ENCODE measurements around the gene KRT3. TPM values are rescaled to one million over a fixed set of nuclear protein-coding genes. Genes with fewer than 3 reads are reported as not detected.

Gene KRT3
- total RNA-seq, 1 experiment from 2014 or later: not detected

DNA sequence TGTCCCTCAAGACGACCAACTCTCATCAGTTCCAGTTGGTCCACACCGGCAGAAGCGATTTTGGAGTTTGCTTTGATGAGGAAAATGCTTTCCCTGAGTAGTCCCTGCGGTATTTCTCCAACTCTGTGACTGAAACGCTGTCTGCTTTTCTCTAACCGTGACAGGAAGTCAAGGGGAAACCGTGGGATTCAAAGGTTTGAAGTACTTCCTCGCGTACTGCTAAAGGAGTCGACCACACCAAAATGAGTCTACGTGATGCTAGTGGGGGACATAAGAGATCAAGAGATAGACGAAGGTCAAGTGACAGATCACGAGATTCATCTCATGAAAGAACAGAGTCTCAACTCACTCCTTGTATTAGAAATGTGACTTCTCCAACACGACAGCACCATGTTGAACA lies 47.3 kb downstream of the KRT3 start:
- CTCF ChIA-PET: no interaction called here
- Mint-ChIP-seq H3K4me1 (ENCODE audit: low read depth, unreplicated experiment) (no peaks in the 10 kb centered on the region), H3K4me3 (ENCODE audit: low read depth, unreplicated experiment) (no peak overlapping the region), H3K36me3 (ENCODE audit: insufficient read depth, unreplicated experiment) (no peaks in the 10 kb centered on the region), H3K27ac (ENCODE audit: unreplicated experiment) (no peak overlapping the region), H3K9me3 (ENCODE audit: low read depth, unreplicated experiment) (no peaks in the 10 kb centered on the region), H3K27me3 (ENCODE audit: unreplicated experiment) (peaks cover 99% of the 10 kb centered on the region)
- TF ChIP-seq, protein P1, sequence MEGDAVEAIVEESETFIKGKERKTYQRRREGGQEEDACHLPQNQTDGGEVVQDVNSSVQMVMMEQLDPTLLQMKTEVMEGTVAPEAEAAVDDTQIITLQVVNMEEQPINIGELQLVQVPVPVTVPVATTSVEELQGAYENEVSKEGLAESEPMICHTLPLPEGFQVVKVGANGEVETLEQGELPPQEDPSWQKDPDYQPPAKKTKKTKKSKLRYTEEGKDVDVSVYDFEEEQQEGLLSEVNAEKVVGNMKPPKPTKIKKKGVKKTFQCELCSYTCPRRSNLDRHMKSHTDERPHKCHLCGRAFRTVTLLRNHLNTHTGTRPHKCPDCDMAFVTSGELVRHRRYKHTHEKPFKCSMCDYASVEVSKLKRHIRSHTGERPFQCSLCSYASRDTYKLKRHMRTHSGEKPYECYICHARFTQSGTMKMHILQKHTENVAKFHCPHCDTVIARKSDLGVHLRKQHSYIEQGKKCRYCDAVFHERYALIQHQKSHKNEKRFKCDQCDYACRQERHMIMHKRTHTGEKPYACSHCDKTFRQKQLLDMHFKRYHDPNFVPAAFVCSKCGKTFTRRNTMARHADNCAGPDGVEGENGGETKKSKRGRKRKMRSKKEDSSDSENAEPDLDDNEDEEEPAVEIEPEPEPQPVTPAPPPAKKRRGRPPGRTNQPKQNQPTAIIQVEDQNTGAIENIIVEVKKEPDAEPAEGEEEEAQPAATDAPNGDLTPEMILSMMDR (IDR thresholded peaks at IDR 0.05; ENCODE audit: unreplicated experiment): no peak
- BruUV-seq (replicated peaks): no TSS peak
- no peak for DNase-seq
- intact Hi-C loops (cut with micrococcal nuclease; ENCODE audit: unreplicated experiment): no loop called here

DNA sequence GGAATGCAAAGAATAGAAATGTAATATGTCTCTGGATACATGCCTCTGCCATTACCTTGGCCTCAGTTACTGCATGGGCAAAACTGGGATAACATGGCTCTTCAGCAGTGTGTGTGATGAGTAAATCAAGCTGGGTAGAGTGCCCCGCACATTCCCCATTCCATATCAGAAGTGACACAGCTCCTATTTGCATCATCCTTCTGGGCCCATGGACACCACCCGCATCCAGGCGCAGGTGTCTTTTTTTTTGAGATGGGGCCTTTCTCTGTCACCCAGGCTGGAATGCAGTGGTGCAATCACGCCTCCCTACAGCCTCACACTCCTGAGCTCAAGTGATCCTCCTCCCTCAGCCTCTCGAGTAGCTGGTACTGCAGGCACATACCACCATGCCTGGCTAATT lies 50.4 kb downstream of the KRT3 start:
- Mint-ChIP-seq H3K36me3 (ENCODE audit: insufficient read depth, unreplicated experiment) (no peaks in the 10 kb centered on the region), H3K4me3 (ENCODE audit: low read depth, unreplicated experiment) (no peak overlapping the region), H3K9me3 (ENCODE audit: low read depth, unreplicated experiment) (no peaks in the 10 kb centered on the region), H3K27me3 (ENCODE audit: unreplicated experiment) (peaks cover 79% of the 10 kb centered on the region), H3K4me1 (ENCODE audit: low read depth, unreplicated experiment) (no peaks in the 10 kb centered on the region), H3K27ac (ENCODE audit: unreplicated experiment) (no peak overlapping the region)
- intact Hi-C loops (cut with micrococcal nuclease; ENCODE audit: unreplicated experiment): no loop called here
- no peak for DNase-seq
- TF ChIP-seq, protein P1 (IDR thresholded peaks at IDR 0.05; ENCODE audit: unreplicated experiment): no peak
- no TSS peak for BruUV-seq (replicated peaks)
- CTCF ChIA-PET: interaction anchor here (0.7 kb wide), 2 partner anchors 60 to 1213 kb away, joined by 3 read pairs; no protein-coding TSS in a partner anchor

DNA sequence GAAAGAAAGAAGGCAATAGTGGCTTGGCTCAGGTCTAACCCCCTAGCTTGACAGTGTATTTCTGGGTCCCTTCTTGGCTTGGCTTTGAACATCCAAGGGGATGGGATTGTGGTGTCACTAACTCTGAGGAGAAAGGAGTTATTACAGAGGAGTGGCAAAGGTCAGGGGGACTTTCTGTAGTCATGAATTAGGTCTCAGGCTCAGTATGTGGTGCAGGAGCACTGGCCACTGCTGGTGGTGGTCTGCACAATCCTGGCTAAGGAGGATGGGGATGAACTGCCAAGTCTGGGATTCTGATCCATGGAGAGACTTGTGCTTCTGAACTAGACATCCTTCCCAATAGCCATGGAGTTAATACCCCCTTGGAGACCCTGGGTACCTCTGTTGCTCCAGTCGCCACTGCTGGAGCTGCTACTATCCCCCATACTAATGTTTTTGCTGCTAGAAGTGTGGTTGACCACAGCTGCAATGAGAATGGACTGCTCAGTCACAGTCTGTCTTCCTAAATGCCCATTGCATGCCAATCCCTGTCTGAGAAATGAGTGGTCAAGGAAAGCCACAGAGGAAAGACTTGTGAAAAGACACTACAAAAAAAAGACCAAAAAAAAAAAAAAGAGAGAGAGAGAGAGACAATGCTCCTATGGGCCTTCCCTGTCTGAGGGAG lies 51.3 kb downstream of the KRT3 start:
- no peak for DNase-seq
- H3K9me3 Mint-ChIP-seq (ENCODE audit: low read depth, unreplicated experiment): no peaks in the 10 kb centered on the region
- intact Hi-C loops (cut with micrococcal nuclease; ENCODE audit: unreplicated experiment): no loop called here
- CTCF ChIA-PET: interaction anchor here (0.7 kb wide), 1 partner anchor 59 kb away, joined by 3 read pairs; no protein-coding TSS in a partner anchor
- no peaks in the 10 kb centered on the region for H3K36me3 Mint-ChIP-seq (ENCODE audit: insufficient read depth, unreplicated experiment)
- no peak overlapping the region for H3K4me3 Mint-ChIP-seq (ENCODE audit: low read depth, unreplicated experiment)
- no peak overlapping the region for H3K27ac Mint-ChIP-seq (ENCODE audit: unreplicated experiment)
- H3K27me3 Mint-ChIP-seq (ENCODE audit: unreplicated experiment): peaks cover 78% of the 10 kb centered on the region
- H3K4me1 Mint-ChIP-seq (ENCODE audit: low read depth, unreplicated experiment): no peaks in the 10 kb centered on the region
- no TSS peak for BruUV-seq (replicated peaks)
- TF ChIP-seq, protein P1 (IDR thresholded peaks at IDR 0.05; ENCODE audit: unreplicated experiment): no peak

DNA sequence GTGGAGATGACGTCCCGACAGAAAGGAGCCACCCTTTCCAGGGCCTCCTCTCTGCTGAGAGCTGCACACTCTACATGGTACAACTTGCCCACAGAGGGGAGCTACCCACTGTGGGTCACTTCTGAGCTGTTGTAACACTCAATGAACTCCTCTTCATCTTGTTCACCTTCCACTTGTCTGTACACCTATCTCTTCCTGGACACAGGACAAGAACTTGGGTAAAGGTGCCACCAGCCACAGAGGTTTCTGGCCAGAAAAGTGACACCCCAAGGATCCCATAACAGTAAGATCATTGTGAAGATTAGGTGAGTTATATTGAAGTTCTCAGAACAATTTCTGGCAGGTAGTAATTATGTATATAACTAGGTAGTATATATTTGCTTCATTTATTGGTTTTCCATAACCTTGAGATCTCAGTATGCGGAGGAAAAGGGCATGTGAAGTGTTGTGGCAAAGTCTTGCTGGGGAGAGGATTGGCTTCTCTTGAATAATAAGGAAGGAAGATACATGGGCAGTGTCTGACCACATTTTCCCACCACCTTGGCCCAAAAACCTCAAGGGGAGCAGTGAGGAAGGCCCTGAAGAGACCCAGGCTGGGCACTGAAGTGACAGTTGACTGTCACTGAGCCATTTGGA lies 53.0 kb downstream of the KRT3 start:
- CTCF ChIA-PET: no interaction called here
- DNase-seq: no peak
- H3K27ac Mint-ChIP-seq (ENCODE audit: unreplicated experiment): no peak overlapping the region
- H3K9me3 Mint-ChIP-seq (ENCODE audit: low read depth, unreplicated experiment): no peaks in the 10 kb centered on the region
- BruUV-seq (replicated peaks): no TSS peak
- TF ChIP-seq, protein P1 (IDR thresholded peaks at IDR 0.05; ENCODE audit: unreplicated experiment): no peak
- no peaks in the 10 kb centered on the region for H3K36me3 Mint-ChIP-seq (ENCODE audit: insufficient read depth, unreplicated experiment)
- H3K27me3 Mint-ChIP-seq (ENCODE audit: unreplicated experiment): peaks cover 63% of the 10 kb centered on the region
- no peaks in the 10 kb centered on the region for H3K4me1 Mint-ChIP-seq (ENCODE audit: low read depth, unreplicated experiment)
- H3K4me3 Mint-ChIP-seq (ENCODE audit: low read depth, unreplicated experiment): no peak overlapping the region
- intact Hi-C loops (cut with micrococcal nuclease; ENCODE audit: unreplicated experiment): no loop called here
